Smooth muscle cell (in vitro differentiated cells): Measurements from ENCODE around the gene TBC1D19. TPM values are rescaled to one million over a fixed set of nuclear protein-coding genes. Genes with fewer than 3 reads are reported as not detected.

Source experiments
- DNase-seq: peaks from one replicate; lab custom pipeline; 2025; ENCODE audit not compliant: unreplicated experiment; lab: John Stamatoyannopoulos, UW
- H2AFZ ChIP-seq: fragments of 200-600 bp; sonication (generic); 2 replicates; pipeline ENCODE4 v1.6.0; 2016; ENCODE audit warnings: antibody characterized with exemption, low read depth, mild to moderate bottlenecking
- H3F3A ChIP-seq: fragments of 200-600 bp; sonication (generic); 2 replicates; pipeline ENCODE4 v1.6.0; 2017; ENCODE audit warnings: antibody characterized with exemption, low read depth
- H3K27ac ChIP-seq: fragments of 200-600 bp; sonication (generic); 2 replicates; pipeline ENCODE4 v1.5.1; 2016; ENCODE audit warnings: low read depth, mild to moderate bottlenecking
- H3K27me3 ChIP-seq: fragments of 200-600 bp; sonication (generic); 2 replicates; pipeline ENCODE4 v1.6.1; 2016; ENCODE audit warnings: low read depth, mild to moderate bottlenecking
- H3K36me3 ChIP-seq: fragments of 200-600 bp; sonication (generic); 2 replicates; pipeline ENCODE4 v1.5.1; 2016; ENCODE audit warnings: low read depth
- H3K4me1 ChIP-seq: fragments of 200-600 bp; sonication (generic); 2 replicates; pipeline ENCODE4 v1.5.1; 2016; ENCODE audit warnings: low read depth
- H3K4me2 ChIP-seq: fragments of 200-600 bp; sonication (generic); 2 replicates; pipeline ENCODE4 v1.6.0; 2016; ENCODE audit warnings: mild to moderate bottlenecking
- H3K4me3 ChIP-seq: fragments of 200-600 bp; sonication (generic); 2 replicates; pipeline ENCODE4 v1.5.1; 2016; ENCODE audit warnings: mild to moderate bottlenecking
- H3K79me2 ChIP-seq: fragments of 200-600 bp; sonication (generic); 2 replicates; pipeline ENCODE4 v1.6.0; 2016; ENCODE audit warnings: low read depth, mild to moderate bottlenecking
- H3K9ac ChIP-seq: fragments of 200-600 bp; sonication (generic); 2 replicates; pipeline ENCODE4 v1.6.0; 2016; ENCODE audit warnings: low read depth
- H3K9me3 ChIP-seq: fragments of 200-600 bp; sonication (generic); replicated peaks from 2 replicates; pipeline ENCODE4 v1.5.1; 2016; ENCODE audit warnings: low read depth
- H4K20me1 ChIP-seq: fragments of 200-600 bp; sonication (generic); 2 replicates; pipeline ENCODE4 v1.6.0; 2016; ENCODE audit warnings: low read depth
- WGBS: methylation state at CpG from one replicate; pipeline ENCODE4 v1.1.7; 2016; ENCODE audit warnings: low lambda C conversion rate; 5-methylcytosine and 5-hydroxymethylcytosine counted together
- polyA plus RNA-seq: library from polyadenylated mRNA; unstranded; fragments of >200 nt; fragmentation: Nextera tagmentation; extraction: Ambion mirVana; gene quantifications from 2 replicates; pipeline ENCODE4 v1.2.1, GENCODE V29; 2016
- total RNA-seq: library from RNA; depleted of rRNA; stranded (reverse); fragments of >200 nt; gene quantifications from 2 replicates; pipeline ENCODE4 v1.2.3, GENCODE V29; 2014
- TF ChIP-seq, protein P1 (sequence below): fragments of 200-600 bp; sonication (generic); IDR thresholded peaks from 2 replicates; pipeline ENCODE4 v1.5.1; 2017; ENCODE audit warnings: borderline replicate concordance, mild to moderate bottlenecking, antibody characterized with exemption; ENCODE audit not compliant: insufficient read depth, poor library complexity, severe bottlenecking

The TBC1D19 gene
- total and polyA plus RNA-seq, 2 experiments from 2014 or later, result 19.2 to 33.8 TPM

DNA sequence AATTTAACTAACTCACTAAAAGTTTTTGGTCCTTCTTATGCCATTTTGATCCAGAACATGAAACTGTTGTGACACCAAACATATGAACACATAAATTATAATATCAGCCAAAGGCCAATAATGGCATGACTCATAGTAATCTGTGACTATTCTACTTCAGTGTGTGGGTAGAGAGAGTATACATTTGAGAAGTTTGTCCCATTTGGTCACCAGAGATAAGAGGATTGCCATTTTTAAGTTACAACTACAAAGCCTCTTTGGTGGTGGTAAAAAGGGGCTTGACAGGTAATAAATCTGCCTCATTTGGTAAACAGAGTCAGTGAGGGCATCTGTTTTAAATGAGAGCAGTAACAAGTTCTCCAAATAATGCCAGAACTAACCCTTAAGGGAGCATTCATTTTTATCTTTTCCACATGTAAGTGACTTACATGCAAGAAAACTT lies 117.9 kb downstream of the TBC1D19 start:
- Histone ChIP-seq H3K27ac (peak overlapping the region; percentile 66), H3K4me2 (peak overlapping the region; percentile 43), H3K79me2 (no peaks in the 10 kb centered on the region), H3K9me3 (no peaks in the 10 kb centered on the region), H2AFZ (no peak overlapping the region), H3F3A (peaks cover 17% of the 10 kb centered on the region), H3K27me3 (no peaks in the 10 kb centered on the region), H3K4me1 (no peaks in the 10 kb centered on the region), H3K4me3 (no peak overlapping the region), H3K36me3 (no peaks in the 10 kb centered on the region), H3K9ac (no peak overlapping the region), H4K20me1 (no peaks in the 10 kb centered on the region)
- TF ChIP-seq, protein P1, sequence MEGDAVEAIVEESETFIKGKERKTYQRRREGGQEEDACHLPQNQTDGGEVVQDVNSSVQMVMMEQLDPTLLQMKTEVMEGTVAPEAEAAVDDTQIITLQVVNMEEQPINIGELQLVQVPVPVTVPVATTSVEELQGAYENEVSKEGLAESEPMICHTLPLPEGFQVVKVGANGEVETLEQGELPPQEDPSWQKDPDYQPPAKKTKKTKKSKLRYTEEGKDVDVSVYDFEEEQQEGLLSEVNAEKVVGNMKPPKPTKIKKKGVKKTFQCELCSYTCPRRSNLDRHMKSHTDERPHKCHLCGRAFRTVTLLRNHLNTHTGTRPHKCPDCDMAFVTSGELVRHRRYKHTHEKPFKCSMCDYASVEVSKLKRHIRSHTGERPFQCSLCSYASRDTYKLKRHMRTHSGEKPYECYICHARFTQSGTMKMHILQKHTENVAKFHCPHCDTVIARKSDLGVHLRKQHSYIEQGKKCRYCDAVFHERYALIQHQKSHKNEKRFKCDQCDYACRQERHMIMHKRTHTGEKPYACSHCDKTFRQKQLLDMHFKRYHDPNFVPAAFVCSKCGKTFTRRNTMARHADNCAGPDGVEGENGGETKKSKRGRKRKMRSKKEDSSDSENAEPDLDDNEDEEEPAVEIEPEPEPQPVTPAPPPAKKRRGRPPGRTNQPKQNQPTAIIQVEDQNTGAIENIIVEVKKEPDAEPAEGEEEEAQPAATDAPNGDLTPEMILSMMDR, result no peak
- DNase-seq, result no peak

DNA sequence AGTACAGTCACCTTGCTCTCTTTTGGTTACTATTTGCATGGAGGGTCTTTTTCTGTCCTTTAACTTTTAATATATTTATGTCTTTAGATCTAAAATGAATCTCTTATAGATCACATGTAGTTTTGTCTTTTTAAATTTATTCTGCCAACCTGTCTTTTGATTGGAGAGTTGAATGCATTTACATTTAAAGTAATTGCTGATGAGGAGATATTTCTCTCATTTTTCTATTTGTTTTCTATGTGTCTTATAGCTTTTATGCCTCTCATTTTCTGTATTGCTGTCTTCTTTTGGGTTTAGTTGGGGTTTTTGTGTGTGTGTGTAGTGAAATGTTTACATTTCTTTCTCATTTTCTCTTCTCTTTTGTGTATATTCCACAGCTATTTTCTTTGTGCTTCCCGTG lies 123.5 kb downstream of the TBC1D19 start:
- Histone ChIP-seq H3K4me1 (no peaks in the 10 kb centered on the region), H3K27ac (no peak overlapping the region), H3K4me3 (no peak overlapping the region), H3K9me3 (no peaks in the 10 kb centered on the region), H3K36me3 (peaks cover 3% of the 10 kb centered on the region), H3K9ac (no peak overlapping the region), H3F3A (no peaks in the 10 kb centered on the region), H3K4me2 (no peak overlapping the region), H4K20me1 (no peaks in the 10 kb centered on the region), H3K79me2 (no peaks in the 10 kb centered on the region), H3K27me3 (no peaks in the 10 kb centered on the region), H2AFZ (no peak overlapping the region)
- TF ChIP-seq, protein P1, result no peak
- 88% methylated on average over 1 of the region's 1 CpG for WGBS
- no peak for DNase-seq

DNA sequence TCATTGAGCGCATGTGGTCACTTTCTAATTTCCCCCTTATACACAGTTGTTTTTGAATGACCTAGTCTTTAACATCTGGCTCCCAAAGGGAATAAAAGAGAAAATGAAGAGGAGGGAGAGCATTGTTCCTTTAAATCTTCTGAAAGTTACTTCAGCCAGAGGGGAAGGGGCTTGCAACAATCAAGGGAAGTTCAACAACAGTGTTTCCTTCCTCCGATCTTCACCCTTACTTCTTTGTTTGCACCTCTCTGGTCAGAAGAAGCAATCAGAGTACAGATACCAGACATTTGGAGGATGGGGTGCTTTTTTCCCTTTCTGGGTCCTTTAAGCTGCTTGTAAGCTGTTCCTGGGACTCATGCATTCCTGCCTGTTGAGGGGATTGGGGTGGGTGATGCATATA lies 125.4 kb downstream of the TBC1D19 start:
- Histone ChIP-seq H3K79me2 (no peaks in the 10 kb centered on the region), H3K27ac (no peak overlapping the region), H3K36me3 (peaks cover 3% of the 10 kb centered on the region), H3K4me1 (no peaks in the 10 kb centered on the region), H4K20me1 (no peaks in the 10 kb centered on the region), H3K4me3 (no peak overlapping the region), H3K9ac (no peak overlapping the region), H2AFZ (no peak overlapping the region), H3K27me3 (no peaks in the 10 kb centered on the region), H3F3A (no peaks in the 10 kb centered on the region), H3K4me2 (no peak overlapping the region), H3K9me3 (no peaks in the 10 kb centered on the region)
- whole genome bisulfite sequencing, result 95% methylated on average over 2 of the region's 2 CpGs
- TF ChIP-seq, protein P1, result no peak
- DNase-seq, result no peak

DNA sequence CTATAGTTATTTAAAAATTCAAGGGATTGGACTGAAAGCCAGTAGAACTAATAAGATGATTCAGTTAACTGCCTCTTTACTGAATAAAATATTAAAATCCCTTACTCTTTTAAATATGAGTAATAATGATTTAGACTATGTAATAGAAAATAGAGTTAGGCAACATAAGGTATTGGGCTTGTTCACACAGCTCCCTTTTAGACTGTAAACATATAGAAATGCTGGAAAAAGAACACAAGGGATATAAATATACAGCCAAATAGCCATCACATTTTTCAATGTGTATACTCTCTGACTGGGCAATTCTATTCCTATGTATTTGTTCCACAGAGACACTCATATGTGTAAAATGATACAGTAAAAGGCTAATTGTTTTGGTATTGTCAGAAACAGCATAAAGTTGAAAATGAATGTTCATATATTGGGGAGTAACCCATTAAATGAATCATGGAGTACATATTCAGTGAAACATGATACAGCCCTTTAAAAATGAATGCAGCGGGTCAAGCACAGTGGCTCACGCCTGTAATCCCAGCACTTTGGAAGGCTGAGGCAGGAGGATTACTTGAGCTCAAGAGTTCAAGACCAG lies 129.8 kb downstream of the TBC1D19 start:
- Histone ChIP-seq H3F3A (no peaks in the 10 kb centered on the region), H3K27me3 (no peaks in the 10 kb centered on the region), H3K4me1 (no peaks in the 10 kb centered on the region), H3K4me3 (no peak overlapping the region), H3K9me3 (no peaks in the 10 kb centered on the region), H3K4me2 (no peak overlapping the region), H3K9ac (no peak overlapping the region), H4K20me1 (no peaks in the 10 kb centered on the region), H2AFZ (no peak overlapping the region), H3K36me3 (peaks cover 3% of the 10 kb centered on the region), H3K79me2 (no peaks in the 10 kb centered on the region), H3K27ac (no peak overlapping the region)
- TF ChIP-seq, protein P1, result no peak
- WGBS, result 89% methylated on average over 2 of the region's 2 CpGs
- no peak for DNase-seq
